GM12878 (cell line): Measurements from ENCODE around the gene SLC13A4.

Experiments
- CEBPB ChIP-seq, 2 experiments: fragments of 150-350 bp in 1 of 2; IDR thresholded peaks; 2 replicates each; pipeline ENCODE4 v1.6.1; 2012 to 2014; ENCODE audit warnings: low read depth in 2 of 2, low read length in 2 of 2, borderline replicate concordance in 1 of 2, inconsistent platforms in 1 of 2
- CREB1 ChIP-seq: IDR thresholded peaks from 2 replicates; pipeline ENCODE4 v1.6.1; 2012; ENCODE audit warnings: low read depth, mild to moderate bottlenecking, inconsistent platforms
- PML ChIP-seq: IDR thresholded peaks from 2 replicates; pipeline ENCODE4 v1.6.1; 2012; ENCODE audit warnings: low read length, inconsistent platforms
- POLR2A ChIP-seq: IDR thresholded peaks from 2 replicates; pipeline ENCODE4 v1.6.1; 2011; ENCODE audit warnings: low read depth, mild to moderate bottlenecking, low read length
- SIX5 ChIP-seq: IDR thresholded peaks from 2 replicates; pipeline ENCODE4 v1.6.1; 2011; ENCODE audit warnings: mild to moderate bottlenecking, low read depth, low read length, moderate library complexity; ENCODE audit not compliant: severe bottlenecking
- SUPT20H ChIP-seq: IDR thresholded peaks from 2 replicates; pipeline ENCODE4 v1.6.1; 2011; ENCODE audit warnings: low read depth, mild to moderate bottlenecking, low read length, moderate library complexity, borderline replicate concordance; ENCODE audit not compliant: control insufficient read depth
- TAF1 ChIP-seq: IDR thresholded peaks from 2 replicates; pipeline ENCODE4 v1.6.1; 2011; ENCODE audit warnings: mild to moderate bottlenecking, low read depth, low read length, borderline replicate concordance
- TF ChIP-seq, protein P1 (sequence below), 3 experiments: IDR thresholded peaks in 2 of 3; conservative IDR thresholded peaks in 1 of 3; 2 replicates each; pipeline ENCODE4 v1.5.1; 2011; ENCODE audit warnings: low read depth in 3 of 3, low read length in 3 of 3, mild to moderate bottlenecking in 3 of 3, control low read depth in 2 of 3, moderate library complexity in 2 of 3, inconsistent platforms in 1 of 3, mixed read lengths in 1 of 3; ENCODE audit not compliant: control insufficient read depth in 2 of 3, insufficient read depth in 1 of 3; ENCODE audit errors: extremely low read depth in 1 of 3

DNA sequence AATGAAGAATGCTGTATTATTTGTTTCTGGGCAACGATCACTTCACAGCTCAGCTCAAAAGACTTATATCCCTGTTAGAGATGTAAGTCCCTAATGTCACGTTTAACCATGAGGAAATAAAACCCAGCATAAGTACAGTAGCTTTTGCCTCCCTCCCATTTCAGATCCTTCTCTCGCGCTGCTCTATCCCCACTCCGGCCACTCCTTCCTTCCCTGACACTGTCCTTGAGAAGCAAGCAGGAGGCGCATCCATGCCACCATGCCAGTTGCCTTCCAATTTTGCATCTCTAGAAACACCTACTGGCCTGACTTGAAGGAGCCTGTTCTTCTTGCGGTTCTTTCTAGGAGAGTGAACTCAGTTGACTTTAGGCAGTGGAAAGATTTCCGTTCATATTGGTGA, 19.4 kb upstream of the SLC13A4 start:
- TF ChIP-seq, protein P1, sequence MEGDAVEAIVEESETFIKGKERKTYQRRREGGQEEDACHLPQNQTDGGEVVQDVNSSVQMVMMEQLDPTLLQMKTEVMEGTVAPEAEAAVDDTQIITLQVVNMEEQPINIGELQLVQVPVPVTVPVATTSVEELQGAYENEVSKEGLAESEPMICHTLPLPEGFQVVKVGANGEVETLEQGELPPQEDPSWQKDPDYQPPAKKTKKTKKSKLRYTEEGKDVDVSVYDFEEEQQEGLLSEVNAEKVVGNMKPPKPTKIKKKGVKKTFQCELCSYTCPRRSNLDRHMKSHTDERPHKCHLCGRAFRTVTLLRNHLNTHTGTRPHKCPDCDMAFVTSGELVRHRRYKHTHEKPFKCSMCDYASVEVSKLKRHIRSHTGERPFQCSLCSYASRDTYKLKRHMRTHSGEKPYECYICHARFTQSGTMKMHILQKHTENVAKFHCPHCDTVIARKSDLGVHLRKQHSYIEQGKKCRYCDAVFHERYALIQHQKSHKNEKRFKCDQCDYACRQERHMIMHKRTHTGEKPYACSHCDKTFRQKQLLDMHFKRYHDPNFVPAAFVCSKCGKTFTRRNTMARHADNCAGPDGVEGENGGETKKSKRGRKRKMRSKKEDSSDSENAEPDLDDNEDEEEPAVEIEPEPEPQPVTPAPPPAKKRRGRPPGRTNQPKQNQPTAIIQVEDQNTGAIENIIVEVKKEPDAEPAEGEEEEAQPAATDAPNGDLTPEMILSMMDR (IDR thresholded peaks at IDR 0.05 in 2 of 3, conservative IDR thresholded peaks at IDR 0.05 in 1 of 3; ENCODE audit: control insufficient read depth in 2 of 3, extremely low read depth in 1 of 3, insufficient read depth in 1 of 3, low read depth in 3 of 3, low read length in 3 of 3): no peak
- TF ChIP-seq CREB1 (no peak), CEBPB (IDR thresholded peaks at IDR 0.05; ENCODE audit: borderline replicate concordance in 1 of 2, low read depth in 2 of 2, low read length in 2 of 2) (no peak), POLR2A (no peak), PML (no peak), SUPT20H (no peak), TAF1 (no peak), SIX5 (no peak)
